Stimulated activated CD4-positive, alpha-beta T cell treated with anti-CD3 and anti-CD28 coated beads, Interleukin-4, amount 100 ng/mL, for 24 hours (primary cell): Measurements from ENCODE around the gene ATE1.

ENCODE experiments used
- DNase-seq: peaks from one replicate; pipeline ENCODE4 v3.0.0-alpha.2; 2020

Gene ATE1

GRCh38 chr10:121865554-121865953, 62.3 kb downstream of the ATE1 start:
- DNase-seq, result no peak

GRCh38 chr10:121864653-121865052, 63.2 kb downstream of the ATE1 start:
- DNase-seq, result no peak

- no peak for DNase-seq
Observed at GRCh38 chr10:121864168-121864567, 63.7 kb downstream of the ATE1 start.

- DNase-seq, result no peak
Observed at GRCh38 chr10:121862649-121863048, 65.2 kb downstream of the ATE1 start.

DNA sequence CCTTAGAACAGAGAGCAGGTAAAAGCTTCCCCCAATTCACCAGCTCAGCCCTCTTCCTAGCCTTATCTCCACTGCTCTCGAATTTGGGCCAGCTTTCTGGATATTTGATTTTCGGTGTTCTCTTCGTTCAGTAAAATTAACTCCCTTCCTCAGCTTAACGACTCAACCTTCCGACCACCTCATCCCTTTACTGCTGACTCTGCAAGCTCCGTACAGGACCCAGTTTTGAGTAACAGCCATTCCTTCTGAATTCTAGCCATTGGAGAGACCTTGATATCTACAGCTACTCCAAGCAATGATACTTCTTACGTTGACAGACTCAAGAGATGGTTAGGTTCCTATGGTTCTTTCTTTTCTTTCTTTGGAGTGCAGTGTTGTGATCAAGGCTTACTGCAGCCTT, 65.8 kb downstream of the ATE1 start:
- no peak for DNase-seq

DNA sequence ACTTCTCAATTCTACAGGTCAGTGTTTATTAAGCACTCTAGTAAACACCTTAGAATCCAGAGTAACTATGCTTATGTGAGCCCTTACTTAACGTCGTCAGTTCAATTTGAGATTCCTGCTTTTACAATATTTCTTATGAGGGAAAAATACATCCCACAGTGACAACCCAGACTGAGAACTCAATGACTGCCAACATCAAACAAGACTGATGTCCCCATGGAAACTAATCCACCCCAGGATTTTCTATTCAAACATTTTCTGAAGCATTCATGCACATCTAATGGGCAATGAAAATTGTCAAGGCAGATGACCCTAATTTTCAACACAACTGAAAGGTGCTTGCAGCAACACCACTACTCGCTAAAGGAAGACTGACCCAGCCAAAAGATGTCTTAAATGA, 67.0 kb downstream of the ATE1 start:
- DNase-seq, result no peak

DNA sequence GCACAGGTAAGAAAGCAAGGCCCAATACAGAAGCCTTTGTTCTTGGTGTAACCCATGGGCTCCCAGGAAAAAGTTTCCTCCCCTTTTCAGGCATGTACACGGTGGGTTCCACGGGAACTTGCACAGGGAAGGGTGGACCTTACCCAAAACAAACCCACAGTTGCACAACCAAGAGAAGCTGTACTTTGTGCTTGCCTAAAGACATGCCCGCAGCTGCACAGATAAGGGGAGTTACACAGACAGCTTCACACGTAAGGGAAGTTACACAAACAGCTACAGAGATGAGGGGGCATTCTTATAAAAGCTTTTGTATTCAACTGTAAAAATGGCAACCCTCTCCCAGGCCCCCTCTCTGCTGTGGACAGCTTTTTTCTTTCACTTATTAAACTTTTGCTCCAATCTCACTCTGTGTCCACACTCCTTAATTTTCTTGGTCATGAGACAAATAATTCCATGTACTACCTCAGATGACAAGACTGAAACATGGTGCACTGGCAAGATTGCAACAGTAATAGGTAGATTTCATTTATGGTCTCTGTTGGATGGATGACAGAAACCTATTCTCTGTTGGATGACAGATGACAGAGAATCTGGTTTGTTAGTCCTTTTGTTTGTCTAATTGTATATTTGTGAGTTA, 72.9 kb downstream of the ATE1 start:
- no peak for DNase-seq

DNA sequence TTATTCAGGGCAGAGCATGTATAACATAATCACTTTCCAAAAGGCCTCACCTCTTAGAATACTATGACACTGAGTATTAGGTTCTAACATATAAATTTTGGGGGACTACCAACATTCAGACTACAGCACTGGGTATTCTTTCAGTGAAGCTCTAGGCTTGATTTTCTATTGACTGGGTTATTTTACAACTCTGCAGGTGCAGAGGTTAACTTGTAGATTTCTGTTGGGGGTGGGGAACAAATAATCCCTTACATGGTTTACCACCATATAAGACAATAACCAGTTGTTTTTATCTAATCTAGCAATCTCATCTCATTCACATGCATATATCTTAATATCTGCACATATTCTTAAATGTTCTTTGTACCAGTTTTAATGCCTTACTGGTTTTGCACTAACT, 73.9 kb downstream of the ATE1 start:
- no peak for DNase-seq

DNA sequence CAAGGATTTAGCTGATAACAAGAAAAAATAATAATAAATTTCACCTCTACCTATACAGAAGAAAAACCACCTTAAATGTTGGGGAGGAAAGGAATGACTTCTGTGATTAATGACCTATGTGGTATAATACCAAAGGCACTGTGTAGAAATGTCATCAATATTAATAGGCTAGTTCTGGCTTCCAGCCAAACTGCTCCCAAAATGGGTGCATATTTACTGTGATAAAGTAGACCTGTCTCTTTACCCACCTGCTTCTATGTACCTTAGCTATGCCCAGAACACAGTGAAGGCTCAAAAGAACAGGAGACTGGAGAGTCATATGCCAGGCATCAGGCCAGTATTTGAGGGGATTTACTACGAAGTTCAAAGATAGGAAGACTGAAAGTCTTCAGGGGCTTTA, 76.0 kb downstream of the ATE1 start:
- DNase-seq, result no peak

DNA sequence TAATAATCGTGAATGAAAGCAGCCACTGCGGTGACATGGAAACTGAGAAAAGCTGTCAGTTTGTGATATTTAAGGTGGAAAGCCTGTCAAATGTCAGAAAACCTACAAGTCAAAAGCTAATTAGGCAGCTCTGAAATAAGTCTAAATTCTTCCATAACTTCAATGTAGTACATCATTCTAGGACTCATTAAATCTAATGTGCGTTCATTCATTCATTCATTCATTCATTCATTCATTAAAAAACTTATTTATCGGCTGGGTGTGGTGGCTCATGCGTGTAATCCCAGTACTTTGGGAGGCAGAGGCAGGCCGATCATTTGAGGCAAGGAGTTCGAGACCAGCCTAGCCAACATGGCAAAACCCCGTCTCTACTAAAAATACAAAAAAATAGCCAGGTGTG, 79.7 kb downstream of the ATE1 start:
- DNase-seq, result no peak

GRCh38 chr10:121846555-121846954, 81.3 kb downstream of the ATE1 start:
- no peak for DNase-seq

GRCh38 chr10:121845044-121845784, 82.6 kb downstream of the ATE1 start:
- DNase-seq, result no peak

GRCh38 chr10:121844537-121844936, 83.3 kb downstream of the ATE1 start:
- no peak for DNase-seq

DNA sequence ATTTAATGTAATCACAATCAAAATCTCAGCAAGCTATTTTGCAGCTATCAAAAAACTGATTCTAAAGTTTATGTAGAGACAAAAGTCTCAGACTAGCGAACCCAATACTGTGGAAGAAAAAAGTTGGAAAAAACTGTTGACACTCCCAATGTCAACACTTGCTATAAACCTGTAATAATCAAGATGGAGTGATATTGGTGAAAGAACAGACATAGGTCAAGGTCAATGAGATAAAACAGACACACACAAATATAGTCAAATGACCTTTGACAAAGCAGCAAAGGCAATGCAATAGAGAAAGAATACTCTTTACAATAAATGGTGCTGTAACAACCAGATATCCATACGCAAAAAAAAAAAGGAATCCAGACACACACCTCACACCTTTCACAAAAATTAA, 84.5 kb downstream of the ATE1 start:
- DNase-seq, result no peak

DNA sequence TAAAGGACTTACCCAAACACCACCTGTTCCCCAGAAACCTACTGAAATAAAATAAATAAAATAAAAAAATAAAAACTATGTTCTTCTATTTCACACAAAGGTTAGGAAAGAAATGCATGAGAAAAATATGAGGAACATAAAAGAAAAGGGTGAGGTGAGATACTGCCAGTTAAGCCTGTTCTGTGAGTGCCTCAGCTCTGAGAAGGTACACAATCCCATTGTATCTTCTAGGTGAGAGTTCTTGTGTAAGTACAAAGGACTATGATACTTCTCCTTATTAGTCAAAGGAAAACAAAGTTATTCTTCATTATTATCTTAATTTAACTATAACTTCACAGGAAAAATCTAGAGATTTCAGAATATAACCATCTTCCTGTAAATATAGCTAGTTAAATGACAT, 86.0 kb downstream of the ATE1 start:
- DNase-seq, result no peak

- DNase-seq, result no peak
Observed at GRCh38 chr10:121838931-121839330, 88.9 kb downstream of the ATE1 start.

DNA sequence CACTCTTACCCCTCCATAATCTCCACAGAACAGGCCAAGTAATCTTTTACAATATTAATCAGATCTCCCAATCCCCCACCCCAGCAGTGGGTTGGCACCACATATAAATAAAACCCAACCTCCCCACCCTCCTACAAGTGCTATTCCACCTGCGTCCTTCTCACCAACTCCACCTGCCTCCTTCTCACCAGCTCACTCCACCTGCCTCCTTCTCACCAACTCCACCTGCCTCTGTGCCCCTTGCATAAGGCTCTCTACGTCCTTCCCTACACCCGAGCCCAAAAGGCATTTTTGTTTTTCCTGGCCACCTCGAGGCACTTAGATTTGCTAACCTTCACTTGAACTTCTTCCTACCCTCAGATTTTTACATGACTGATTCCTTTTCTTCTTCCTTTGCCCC, 89.7 kb downstream of the ATE1 start:
- no peak for DNase-seq

GRCh38 chr10:121836171-121836570, 91.7 kb downstream of the ATE1 start:
- no peak for DNase-seq

GRCh38 chr10:121835376-121835775, 92.5 kb downstream of the ATE1 start:
- no peak for DNase-seq

GRCh38 chr10:121834757-121835156, 93.1 kb downstream of the ATE1 start:
- DNase-seq, result no peak

DNA sequence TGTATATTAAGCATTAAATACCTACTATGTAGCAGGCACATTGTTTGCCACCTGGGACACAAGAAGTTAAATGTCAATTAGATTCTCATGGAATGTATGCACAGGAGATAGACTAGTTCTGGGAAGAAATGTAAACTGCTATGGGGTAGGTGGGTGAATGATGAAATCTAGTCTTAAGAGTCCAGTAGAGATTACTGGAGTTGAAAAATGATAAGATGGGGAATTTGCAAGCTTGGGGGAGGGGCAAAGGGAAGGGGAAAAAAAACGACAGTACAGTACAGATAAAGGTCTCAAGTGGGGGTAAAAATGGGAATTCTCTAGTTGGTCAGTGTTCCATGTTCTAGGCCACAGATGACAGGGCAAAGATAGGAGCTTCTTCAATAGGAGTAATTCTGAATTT, 94.4 kb downstream of the ATE1 start:
- DNase-seq, result no peak

- DNase-seq, result no peak
Observed at GRCh38 chr10:121832647-121833046, 95.2 kb downstream of the ATE1 start.

DNA sequence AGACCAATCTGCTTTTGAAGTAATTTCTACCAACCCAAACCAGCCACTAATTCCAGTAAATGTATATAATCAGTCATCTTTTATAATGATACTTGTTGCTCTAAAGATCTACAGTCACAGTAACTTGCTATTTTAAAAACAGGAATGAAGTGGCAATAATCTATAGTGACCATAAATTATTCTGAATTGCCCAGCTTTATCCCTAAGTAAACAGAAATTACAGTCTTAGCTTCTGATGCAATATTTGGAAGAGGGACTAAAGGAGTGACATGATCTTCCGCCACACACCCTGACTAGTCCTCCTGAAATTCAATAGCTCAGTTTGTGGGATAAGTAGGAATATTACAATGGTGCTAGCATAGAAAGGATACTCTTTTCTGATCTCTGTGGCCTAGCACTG, 96.1 kb downstream of the ATE1 start:
- no peak for DNase-seq

GRCh38 chr10:121831237-121831636, 96.6 kb downstream of the ATE1 start:
- DNase-seq, result no peak

DNA sequence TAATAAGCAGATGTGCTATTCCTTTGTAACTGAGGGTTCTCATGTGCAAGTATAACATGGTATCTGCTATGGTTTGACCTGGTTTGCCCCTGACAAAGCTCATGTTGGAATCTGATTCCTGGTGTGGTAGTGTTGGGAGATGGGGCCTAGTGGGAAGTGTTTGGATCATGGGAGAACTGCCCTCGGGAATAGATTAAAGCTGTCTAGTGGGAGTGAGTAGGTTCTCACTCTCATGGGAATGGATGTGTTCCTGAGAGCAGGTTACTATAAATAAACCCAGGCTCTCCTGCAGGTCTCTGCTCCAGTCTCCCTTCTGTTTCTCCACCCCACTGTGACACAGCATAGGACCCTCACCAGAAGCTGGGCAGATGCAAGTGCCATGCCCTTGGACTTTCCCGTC, 97.7 kb downstream of the ATE1 start:
- no peak for DNase-seq
